HG03159 (cell line): ENCODE results near the gene FAM118A.
"Not testable (repeated sequence)": the region's sequence is repeated elsewhere in the genome, so short reads cannot be mapped to it uniquely, and the experiment has no call there.

ENCODE experiments used
- ATAC-seq: cut with Tn5 transposase; IDR thresholded peaks from one replicate; pipeline ENCODE4 v1.9.1; 2021; ENCODE audit warnings: mild to moderate bottlenecking, moderate library complexity; ENCODE audit not compliant: unreplicated experiment

The FAM118A gene

GRCh38 chr22:45281010-45281409 is 28.7 kb upstream of the FAM118A start:
- ATAC-seq: no peak

- no peak for ATAC-seq
These were observed 24.9 kb upstream of the FAM118A start, which contains the start of gene UPK3A for GRCh38 chr22:45284705-45285262. Gene UPK3A, plus strand, starts transcription at chr22:45284949. Its CDS starts 65 bp downstream, at chr22:45285014.

GRCh38 chr22:45285263-45286058 is 24.3 kb upstream of the FAM118A start:
- ATAC-seq: no peak

GRCh38 chr22:45286854-45287551 is 22.7 kb upstream of the FAM118A start:
- no peak for ATAC-seq

- ATAC-seq: no peak
These were observed 19.3 kb upstream of the FAM118A start for GRCh38 chr22:45290410-45290936.

GRCh38 chr22:45291061-45291930 is 18.4 kb upstream of the FAM118A start:
- no peak for ATAC-seq

- no peak for ATAC-seq
These were observed 17.8 kb upstream of the FAM118A start for GRCh38 chr22:45291931-45292290.

GRCh38 chr22:45292731-45293442 is 16.8 kb upstream of the FAM118A start:
- ATAC-seq: no peak

- ATAC-seq: no peak
These were observed 15.7 kb upstream of the FAM118A start for GRCh38 chr22:45294030-45294429.

GRCh38 chr22:45295004-45295403 is 14.7 kb upstream of the FAM118A start:
- not testable (repeated sequence) for ATAC-seq

GRCh38 chr22:45295492-45295891 is 14.2 kb upstream of the FAM118A start:
- no peak for ATAC-seq

- ATAC-seq: no peak
These were observed 13.0 kb upstream of the FAM118A start for GRCh38 chr22:45296628-45297297.

GRCh38 chr22:45298934-45299505 is 10.7 kb upstream of the FAM118A start:
- no peak for ATAC-seq

- no peak for ATAC-seq
These were observed 7.0 kb upstream of the FAM118A start for GRCh38 chr22:45302751-45303150.

GRCh38 chr22:45303181-45303580 is 6.6 kb upstream of the FAM118A start:
- no peak for ATAC-seq

GRCh38 chr22:45304971-45305370 is 4.8 kb upstream of the FAM118A start:
- no peak for ATAC-seq

GRCh38 chr22:45305456-45306075 is 4.2 kb upstream of the FAM118A start:
- no peak for ATAC-seq

GRCh38 chr22:45306139-45306538 is 3.6 kb upstream of the FAM118A start:
- ATAC-seq: no peak
